ENCODE data around the gene FBXO2. TPM values are rescaled to one million over a fixed set of nuclear protein-coding genes. Genes with fewer than 3 reads are reported as not detected.

Gene FBXO2
- total RNA-seq, 4 donors from 2014 or later = 0.82 to 3.7 TPM; not detected in 2

DNA sequence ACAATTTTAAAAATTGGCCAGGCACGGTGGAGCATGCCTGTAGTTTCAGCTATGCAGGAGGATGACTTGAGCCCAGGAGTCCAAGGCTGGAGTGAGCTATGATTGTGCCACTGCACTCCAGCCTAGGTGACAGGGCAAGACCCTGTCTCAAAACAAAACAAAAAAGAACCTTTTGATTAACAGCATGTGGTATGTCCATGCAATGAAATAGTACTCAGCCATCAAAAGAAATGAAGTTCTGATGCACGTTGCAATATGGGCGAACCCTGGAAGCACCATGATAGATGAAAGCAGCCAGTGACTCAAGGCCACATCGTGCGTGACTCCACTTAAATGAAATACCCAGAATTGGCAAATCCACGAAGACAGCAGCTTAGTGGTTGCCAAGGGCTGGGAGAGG, 47.5 kb downstream of the FBXO2 start:
- Histone ChIP-seq H3K9me3 (no peaks in the 10 kb centered on the region), H3K27ac (no peak overlapping the region), H3K36me3 (no peaks in the 10 kb centered on the region), H3K4me3 (no peak overlapping the region), H3K27me3 (no peaks in the 10 kb centered on the region), H3K4me1 (no peaks in the 10 kb centered on the region)
- in situ Hi-C loops (cut with MboI; ENCODE audit: low pct_ligation_motif_present in 1 of 4, low pct_unique_long_range_greater_than_20kb in 1 of 4, low sequenced_read_pairs in 3 of 4) (no loop called here), intact Hi-C loops (cut with DNase I; ENCODE audit: low total_unique reads) (no loop called here)
- DNase-seq = no peak
- WGBS, 2 donors (ENCODE audit: low coverage in 1 of 2) = 90% methylated on average over 6 of the region's 6 CpGs; no CpG with 5 or more reads in 1 of the 2 donors
- TF ChIP-seq EP300 (IDR thresholded peaks at IDR 0.05; ENCODE audit: low read depth) = no peak
- TF ChIP-seq, protein P1, sequence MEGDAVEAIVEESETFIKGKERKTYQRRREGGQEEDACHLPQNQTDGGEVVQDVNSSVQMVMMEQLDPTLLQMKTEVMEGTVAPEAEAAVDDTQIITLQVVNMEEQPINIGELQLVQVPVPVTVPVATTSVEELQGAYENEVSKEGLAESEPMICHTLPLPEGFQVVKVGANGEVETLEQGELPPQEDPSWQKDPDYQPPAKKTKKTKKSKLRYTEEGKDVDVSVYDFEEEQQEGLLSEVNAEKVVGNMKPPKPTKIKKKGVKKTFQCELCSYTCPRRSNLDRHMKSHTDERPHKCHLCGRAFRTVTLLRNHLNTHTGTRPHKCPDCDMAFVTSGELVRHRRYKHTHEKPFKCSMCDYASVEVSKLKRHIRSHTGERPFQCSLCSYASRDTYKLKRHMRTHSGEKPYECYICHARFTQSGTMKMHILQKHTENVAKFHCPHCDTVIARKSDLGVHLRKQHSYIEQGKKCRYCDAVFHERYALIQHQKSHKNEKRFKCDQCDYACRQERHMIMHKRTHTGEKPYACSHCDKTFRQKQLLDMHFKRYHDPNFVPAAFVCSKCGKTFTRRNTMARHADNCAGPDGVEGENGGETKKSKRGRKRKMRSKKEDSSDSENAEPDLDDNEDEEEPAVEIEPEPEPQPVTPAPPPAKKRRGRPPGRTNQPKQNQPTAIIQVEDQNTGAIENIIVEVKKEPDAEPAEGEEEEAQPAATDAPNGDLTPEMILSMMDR (IDR thresholded peaks at IDR 0.05) = no peak
- TF ChIP-seq POLR2AphosphoS5 (IDR thresholded peaks at IDR 0.05) = no peak
- TF ChIP-seq POLR2A (IDR thresholded peaks at IDR 0.05) = no peak

DNA sequence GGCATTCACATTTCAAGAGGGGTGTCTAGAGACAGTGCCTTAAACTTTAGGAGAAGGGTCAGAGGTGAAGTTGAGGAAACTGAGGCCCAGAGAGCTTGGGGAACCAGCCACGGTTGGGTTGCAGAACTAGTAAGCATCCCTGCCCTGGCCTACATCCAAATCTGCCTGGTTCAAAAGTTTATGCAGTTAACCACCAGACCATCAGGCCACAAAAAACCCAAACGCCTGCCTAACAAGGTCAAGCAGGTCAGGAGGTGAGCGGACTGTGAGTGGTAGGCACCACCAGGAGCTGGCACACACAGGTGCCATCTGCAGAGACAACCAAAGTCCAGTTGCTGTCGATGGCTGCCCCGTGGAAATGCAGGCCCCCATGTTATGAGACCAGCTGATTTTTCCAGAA, 51.2 kb downstream of the FBXO2 start:
- Histone ChIP-seq H3K4me1 (no peaks in the 10 kb centered on the region), H3K9me3 (no peaks in the 10 kb centered on the region), H3K4me3 (no peak overlapping the region), H3K27me3 (peaks cover 5% of the 10 kb centered on the region), H3K27ac (no peak overlapping the region), H3K36me3 (no peaks in the 10 kb centered on the region)
- no peak for DNase-seq
- in situ Hi-C loops (cut with MboI; ENCODE audit: low pct_ligation_motif_present in 1 of 4, low pct_unique_long_range_greater_than_20kb in 1 of 4, low sequenced_read_pairs in 3 of 4) = no loop called here
- TF ChIP-seq POLR2AphosphoS5 (IDR thresholded peaks at IDR 0.05) = no peak
- intact Hi-C loops (cut with DNase I; ENCODE audit: low total_unique reads) = no loop called here
- 73 to 83% methylated on average over 1 to 5 of the region's 5 CpGs for WGBS, 2 donors (ENCODE audit: low coverage in 1 of 2)

DNA sequence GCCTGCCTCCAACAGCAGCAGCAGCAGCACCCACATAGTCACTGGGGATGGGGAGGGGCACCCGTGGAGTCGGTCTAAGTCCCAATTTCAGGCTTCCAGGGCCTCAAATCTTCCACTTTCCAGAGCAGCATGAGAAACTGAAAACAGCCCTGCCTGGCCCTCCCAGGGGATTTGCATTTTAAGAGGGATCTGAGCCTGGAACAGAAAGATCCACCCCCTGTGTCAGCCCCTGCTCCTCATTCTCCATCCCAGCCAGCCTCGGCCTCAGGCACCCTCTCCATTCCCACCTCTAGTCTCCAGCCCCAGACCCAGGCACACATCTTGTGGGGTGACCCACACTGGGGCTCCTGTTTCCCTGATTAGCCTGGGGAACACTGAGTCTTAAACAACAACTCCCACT, 51.8 kb downstream of the FBXO2 start:
- in situ Hi-C loops (cut with MboI; ENCODE audit: low pct_ligation_motif_present in 1 of 4, low pct_unique_long_range_greater_than_20kb in 1 of 4, low sequenced_read_pairs in 3 of 4) (no loop called here), intact Hi-C loops (cut with DNase I; ENCODE audit: low total_unique reads) (no loop called here)
- H3K36me3 ChIP-seq = no peaks in the 10 kb centered on the region
- H3K27me3 ChIP-seq = peaks cover 5% of the 10 kb centered on the region
- 74% methylated on average over 3 of the region's 3 CpGs; no CpG with 5 or more reads in 1 of the 2 donors for WGBS, 2 donors (ENCODE audit: low coverage in 1 of 2)
- H3K9me3 ChIP-seq = no peaks in the 10 kb centered on the region
- DNase-seq = no peak
- H3K27ac ChIP-seq = no peak overlapping the region
- H3K4me3 ChIP-seq = no peak overlapping the region
- H3K4me1 ChIP-seq = no peaks in the 10 kb centered on the region
- TF ChIP-seq, protein P1 (IDR thresholded peaks at IDR 0.05) = no peak
- no peak for TF ChIP-seq POLR2AphosphoS5 (IDR thresholded peaks at IDR 0.05)
- no peak for TF ChIP-seq POLR2A (IDR thresholded peaks at IDR 0.05)
- no peak for TF ChIP-seq EP300 (IDR thresholded peaks at IDR 0.05; ENCODE audit: low read depth)

DNA sequence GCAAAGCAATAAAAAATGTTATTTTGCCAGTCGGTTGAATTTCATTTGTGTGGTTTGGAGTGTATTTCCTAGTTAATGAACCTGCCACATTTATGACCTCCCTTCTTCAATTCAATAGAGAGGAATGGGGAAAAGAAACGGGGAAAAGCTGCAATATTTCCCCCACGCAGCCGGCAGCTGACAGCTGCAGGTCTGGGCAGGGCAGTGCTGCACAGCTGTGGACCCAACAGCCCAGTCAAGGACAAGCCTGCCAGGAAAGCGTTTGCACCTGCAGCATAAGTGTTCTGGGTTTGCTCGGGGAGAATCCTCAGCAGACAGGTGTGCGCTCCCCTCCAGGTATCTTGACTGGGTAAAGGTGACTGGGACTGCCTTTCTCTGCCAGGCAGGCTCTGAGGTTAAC, 53.4 kb downstream of the FBXO2 start:
- Histone ChIP-seq H3K4me3 (no peak overlapping the region), H3K27me3 (peaks cover 5% of the 10 kb centered on the region), H3K9me3 (no peaks in the 10 kb centered on the region), H3K36me3 (no peaks in the 10 kb centered on the region), H3K4me1 (no peaks in the 10 kb centered on the region), H3K27ac (no peak overlapping the region)
- 45 to 55% methylated on average over 4 to 7 of the region's 7 CpGs for WGBS, 2 donors (ENCODE audit: low coverage in 1 of 2)
- intact Hi-C loops (cut with DNase I; ENCODE audit: low total_unique reads) = no loop called here
- no peak for TF ChIP-seq POLR2A (IDR thresholded peaks at IDR 0.05)
- no peak for TF ChIP-seq EP300 (IDR thresholded peaks at IDR 0.05; ENCODE audit: low read depth)
- no peak for TF ChIP-seq POLR2AphosphoS5 (IDR thresholded peaks at IDR 0.05)
- TF ChIP-seq, protein P1 (IDR thresholded peaks at IDR 0.05) = no peak
- DNase-seq = no peak
- in situ Hi-C loops (cut with MboI; ENCODE audit: low pct_ligation_motif_present in 1 of 4, low pct_unique_long_range_greater_than_20kb in 1 of 4, low sequenced_read_pairs in 3 of 4) = no loop called here

DNA sequence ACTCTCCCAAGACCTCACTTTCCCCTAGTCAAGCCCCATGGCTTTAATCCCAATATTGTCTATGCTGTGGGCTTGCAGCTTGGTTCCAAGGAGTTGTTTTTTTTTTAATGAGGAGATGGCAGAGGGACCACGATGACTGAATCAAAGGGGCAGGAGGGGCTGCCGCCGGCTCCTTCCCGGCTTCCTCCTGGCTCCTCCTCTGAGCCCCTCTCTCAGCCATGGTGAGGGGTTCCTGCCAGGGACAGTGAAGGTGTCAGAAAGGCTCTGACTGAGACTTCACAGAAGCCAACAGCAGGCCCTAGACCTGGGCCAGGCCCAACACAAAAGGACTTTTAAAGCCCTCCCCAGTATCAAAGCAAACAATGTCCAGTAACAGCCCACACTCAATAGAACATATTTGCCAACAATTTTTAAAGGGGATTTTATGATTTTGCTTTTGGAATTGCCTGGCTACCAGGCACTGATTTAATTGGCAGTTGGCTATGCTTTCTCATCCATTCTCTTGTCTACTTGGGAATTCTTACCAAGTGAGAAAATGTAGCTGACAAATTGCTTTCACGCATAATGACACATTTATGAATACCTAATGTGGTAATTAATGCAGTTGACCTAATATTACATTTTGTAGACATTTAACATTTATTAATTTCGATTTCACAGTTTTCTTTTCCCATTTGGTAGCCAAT, 54.2 kb downstream of the FBXO2 start:
- no peak for DNase-seq
- no peaks in the 10 kb centered on the region for H3K9me3 ChIP-seq
- TF ChIP-seq POLR2AphosphoS5 (IDR thresholded peaks at IDR 0.05) (no peak), POLR2A (IDR thresholded peaks at IDR 0.05) (no peak), EP300 (IDR thresholded peaks at IDR 0.05; ENCODE audit: low read depth) (no peak)
- TF ChIP-seq, protein P1 (IDR thresholded peaks at IDR 0.05) = no peak
- H3K4me3 ChIP-seq = no peak overlapping the region
- H3K36me3 ChIP-seq = no peaks in the 10 kb centered on the region
- in situ Hi-C loops (cut with MboI; ENCODE audit: low pct_ligation_motif_present in 1 of 4, low pct_unique_long_range_greater_than_20kb in 1 of 4, low sequenced_read_pairs in 3 of 4) (no loop called here), intact Hi-C loops (cut with DNase I; ENCODE audit: low total_unique reads) (no loop called here)
- H3K27me3 ChIP-seq = peaks cover 5% of the 10 kb centered on the region
- WGBS, 2 donors (ENCODE audit: low coverage in 1 of 2) = 46 to 71% methylated on average over 2 to 6 of the region's 6 CpGs
- no peak overlapping the region for H3K27ac ChIP-seq
- H3K4me1 ChIP-seq = no peaks in the 10 kb centered on the region

Measured in transverse colon (tissue), 4 donors.